Stimulated activated CD8-positive, alpha-beta memory T cell treated with anti-CD3 and anti-CD28 coated beads, Interleukin-12 subunit alpha, Interleukin-12 subunit beta, amount 100 ng/mL, for 1 hour (primary cell): ENCODE measurements around the gene BARHL2.

Experiments used
- DNase-seq: peaks from one replicate; pipeline ENCODE4 v3.0.0-alpha.2; 2020; ENCODE audit warnings: low read depth

The BARHL2 gene

DNA sequence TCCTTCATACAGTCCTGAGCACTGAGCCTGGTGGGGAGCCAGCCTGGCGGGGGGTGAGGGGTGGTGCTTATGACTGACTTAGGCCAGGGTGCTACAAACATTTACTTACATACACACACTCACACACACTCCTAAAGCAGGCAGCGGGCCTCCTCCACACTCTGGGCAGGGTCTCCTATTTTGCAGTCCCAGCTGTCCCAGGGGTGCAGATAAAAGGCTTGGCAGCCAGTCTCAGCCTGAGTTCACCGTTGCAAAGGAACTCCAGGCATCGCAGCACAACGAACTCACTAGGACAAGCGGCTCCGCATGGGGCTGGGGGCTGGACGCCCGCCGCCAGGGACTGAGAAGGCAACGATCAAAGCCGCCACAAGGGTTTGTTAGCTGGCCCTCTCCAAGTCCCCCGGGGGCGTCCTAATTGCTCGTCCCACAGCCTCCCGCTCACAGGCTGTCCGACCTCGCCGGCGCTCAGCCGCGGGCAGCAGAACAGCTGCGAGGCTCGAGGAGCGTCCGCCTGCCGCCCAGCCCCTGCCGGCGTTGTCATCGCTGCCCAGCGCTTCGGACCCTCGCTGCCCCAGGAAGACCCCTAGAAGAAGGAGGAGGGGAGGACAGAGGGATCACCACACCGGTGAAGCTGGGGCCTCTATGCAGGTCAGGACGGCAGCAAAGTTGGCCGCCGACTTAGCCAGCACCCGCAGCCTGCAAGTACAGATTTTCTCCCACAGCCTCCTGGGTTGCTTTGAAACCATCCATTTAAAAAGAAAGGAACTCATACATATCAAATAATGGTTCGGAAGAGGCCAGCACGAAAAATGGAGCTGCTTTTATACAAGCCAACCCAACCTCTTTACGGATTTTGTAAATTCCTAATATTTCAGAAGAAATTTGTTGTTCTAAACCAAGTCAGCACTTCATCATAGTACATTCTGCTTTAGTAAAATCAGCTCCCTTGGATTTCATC, 6.2 kb downstream of the BARHL2 start:
- no peak for DNase-seq

DNA sequence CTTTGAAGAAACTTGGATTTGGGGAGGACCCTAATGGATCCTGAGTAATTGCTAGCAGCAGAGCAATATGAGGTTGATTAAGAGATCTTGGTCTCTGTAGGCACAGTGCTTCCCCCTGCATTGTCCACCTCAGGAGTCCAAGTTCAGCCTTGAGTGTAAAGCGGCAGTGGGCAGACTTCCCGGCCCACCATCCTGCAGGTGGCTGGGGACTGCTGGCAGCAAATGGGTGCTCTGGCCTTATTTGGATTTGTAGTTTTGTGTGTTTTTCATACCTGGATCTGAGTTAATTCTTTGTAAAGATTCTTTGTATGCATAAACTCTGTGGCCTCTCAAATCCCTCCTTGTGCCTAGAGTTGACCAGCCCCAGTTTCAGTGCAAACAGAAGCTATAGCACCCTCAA, 7.6 kb downstream of the BARHL2 start:
- no peak for DNase-seq

DNA sequence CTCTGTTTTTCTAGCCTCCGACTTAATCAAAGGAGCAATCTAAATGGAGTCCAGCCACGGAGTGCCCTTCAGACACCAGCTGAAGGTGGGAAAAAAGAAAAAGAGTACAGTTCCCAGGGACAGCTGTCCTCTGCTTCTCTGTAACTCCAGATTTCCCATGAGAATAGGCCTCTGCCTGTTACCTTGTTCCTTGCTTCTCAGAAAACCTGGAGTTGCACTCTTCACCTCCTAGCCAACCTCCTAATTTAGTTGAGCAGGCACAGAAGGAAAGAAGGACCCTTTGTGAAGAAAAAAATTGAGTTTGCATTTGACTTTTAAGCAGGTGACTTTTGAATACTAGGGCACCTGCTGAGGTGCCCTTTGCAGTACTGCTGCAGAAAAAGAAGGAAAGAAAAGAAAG, 8.3 kb downstream of the BARHL2 start:
- no peak for DNase-seq

DNA sequence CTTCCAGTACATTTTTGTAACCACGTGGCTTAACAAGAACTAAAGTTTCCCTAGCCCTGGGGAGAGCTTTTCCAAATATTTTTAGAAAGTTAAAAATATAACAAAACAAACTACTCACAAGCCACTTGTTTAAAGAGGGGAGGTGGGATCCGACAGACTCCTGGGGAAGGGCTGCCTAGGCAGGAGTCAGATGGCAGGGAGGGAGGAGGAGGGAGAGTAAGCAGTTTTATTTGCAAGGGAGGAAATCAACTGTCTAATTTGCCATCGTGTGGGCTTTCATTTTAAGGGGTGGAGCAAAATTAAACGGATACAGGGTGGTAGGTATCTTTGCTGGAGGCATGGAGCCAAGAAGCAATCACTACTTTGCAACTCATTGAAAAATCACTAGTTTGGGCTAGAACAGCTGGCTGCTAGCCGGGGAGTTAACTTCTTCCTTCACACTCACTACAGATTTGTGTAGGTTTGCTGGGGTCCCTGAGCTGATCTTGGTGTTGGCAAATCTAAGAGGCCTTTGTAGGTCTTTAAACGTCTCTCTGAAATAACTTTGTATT, 8.8 kb downstream of the BARHL2 start:
- no peak for DNase-seq

DNA sequence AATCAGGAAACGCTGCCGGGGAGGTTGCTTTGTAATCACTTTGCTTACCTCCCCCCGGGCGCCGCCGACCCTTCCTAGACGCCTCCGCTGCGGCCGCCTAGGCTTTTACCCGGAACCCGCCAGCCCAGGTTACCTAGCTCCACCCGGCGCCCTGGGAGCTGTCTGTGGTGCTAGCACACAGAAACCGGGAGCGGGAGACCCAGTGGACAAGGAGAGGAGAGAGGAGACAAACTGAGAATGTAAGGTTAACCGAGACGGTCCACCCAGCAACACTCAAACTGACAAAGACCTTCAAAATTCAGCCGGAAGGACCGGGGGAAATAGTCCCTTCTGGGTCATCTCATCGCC, 9.8 kb downstream of the BARHL2 start:
- DNase-seq: no peak

DNA sequence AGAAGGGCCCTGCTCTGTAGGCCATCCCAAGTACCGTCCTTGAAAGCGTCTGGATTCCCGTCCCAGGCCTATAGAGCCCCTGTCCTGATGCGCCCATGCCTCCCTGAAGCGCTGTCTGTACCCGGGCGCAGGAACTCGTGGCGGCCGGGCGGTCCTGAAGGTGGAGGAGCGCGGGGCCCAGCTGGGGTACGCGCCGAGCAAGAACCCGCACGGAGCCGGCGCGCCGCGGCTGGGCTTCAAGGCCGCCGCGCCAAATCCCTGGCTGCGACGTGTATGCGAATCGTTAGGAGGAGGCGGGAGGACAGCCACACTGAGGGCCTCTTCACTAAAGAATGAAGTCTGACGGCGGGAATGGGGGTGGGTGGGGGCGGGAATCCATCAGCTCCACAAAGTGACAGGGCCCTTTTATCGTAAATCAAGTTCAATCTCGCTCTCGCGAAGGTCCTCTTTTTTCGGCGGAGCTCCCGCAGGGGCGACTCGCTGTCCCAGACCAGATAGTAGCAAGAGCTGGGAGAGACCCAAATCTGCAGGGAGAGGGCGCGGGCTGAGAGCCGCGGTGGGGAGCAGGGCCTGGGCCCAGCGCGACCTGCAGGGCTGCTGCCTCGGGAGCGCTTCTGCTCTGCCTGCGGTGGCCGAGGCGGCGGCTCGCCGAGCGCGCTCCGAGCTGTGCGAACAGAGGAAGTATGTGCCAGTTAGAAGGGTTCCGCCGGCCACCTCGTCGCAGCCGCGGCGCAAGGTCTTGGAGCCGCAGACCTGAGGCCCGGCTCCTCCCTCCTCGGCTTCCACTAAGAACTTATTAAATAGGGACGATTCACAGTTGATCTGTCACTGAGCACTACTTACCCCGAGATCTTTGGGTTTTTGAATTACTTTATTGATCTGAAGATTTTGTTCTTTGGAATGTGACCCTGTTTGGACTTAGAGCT, 10.4 kb downstream of the BARHL2 start:
- DNase-seq: no peak

DNA sequence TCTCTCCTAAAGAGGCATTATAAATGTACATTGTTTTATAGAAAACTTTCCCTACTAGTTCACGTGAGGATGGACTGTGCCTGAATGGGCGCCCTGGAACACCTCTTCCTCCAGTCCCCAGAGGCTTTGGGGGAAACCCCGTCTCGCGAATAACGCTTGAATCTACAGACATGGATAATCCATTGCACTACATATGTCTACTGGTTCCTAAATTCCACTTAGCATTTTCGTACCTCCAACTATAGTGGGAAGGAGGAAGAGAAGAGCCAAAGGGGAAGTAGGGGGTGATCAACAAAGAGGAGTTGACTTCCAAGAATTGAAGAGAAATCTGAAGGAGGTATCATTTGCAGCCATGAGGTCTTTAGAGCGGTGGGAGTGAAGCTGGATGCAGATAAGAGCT, 11.1 kb downstream of the BARHL2 start:
- DNase-seq: no peak

DNA sequence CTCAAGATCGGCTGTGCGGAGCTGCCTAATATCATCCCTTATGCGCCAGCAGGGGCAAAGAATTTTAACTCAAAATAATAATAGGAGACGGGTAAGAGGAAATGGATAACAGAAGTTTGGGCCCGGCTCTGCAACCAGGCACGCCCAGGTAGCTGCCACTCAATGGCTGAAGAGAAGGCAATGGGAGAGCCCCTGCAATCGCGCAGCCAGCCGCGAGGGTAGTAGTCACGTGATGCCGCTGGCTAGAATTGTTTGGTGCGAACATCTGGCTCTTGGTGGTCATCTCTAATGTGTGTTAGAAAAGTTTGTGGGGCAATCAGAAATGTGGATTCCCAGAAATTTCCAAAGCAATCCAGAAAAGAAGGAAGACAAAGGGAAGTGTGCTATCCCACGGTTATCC, 12.3 kb downstream of the BARHL2 start:
- DNase-seq: no peak

DNA sequence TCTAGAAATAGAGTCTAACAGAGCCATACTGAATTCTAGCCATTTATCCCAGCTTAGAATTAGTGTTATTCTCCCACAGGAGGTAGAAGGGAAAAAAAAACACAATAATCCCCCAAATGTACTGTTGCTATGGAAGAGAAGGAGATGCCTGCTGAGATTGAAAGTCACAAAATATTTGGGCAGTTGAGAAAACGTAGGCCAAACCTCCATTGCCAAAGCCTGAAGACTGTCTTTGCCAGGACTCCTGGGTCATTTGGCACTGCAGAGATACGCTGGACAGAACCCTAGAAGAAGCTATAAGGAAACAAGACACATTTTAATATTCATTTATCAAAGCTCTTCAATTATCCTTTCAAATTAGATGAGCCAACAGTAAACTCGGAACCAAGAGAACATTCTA, 22.3 kb downstream of the BARHL2 start:
- no peak for DNase-seq

DNA sequence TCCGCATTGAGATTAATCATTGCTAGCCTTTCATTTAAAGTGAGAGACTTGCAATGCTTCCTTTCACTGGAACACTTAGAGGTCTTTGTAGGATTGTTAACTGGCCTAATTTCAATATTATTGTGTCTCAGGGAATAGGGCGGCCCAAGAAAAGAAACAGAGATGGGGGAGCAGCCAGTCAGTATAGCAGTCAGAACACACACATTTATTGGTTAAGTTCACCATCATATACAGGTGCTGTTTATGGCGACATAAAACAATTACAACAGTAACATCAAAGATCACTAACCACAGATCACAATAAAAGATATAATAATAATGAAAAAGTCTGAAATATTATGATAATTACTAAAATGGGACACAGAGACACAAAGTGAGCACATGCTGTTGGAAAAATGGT, 29.4 kb downstream of the BARHL2 start:
- no peak for DNase-seq

DNA sequence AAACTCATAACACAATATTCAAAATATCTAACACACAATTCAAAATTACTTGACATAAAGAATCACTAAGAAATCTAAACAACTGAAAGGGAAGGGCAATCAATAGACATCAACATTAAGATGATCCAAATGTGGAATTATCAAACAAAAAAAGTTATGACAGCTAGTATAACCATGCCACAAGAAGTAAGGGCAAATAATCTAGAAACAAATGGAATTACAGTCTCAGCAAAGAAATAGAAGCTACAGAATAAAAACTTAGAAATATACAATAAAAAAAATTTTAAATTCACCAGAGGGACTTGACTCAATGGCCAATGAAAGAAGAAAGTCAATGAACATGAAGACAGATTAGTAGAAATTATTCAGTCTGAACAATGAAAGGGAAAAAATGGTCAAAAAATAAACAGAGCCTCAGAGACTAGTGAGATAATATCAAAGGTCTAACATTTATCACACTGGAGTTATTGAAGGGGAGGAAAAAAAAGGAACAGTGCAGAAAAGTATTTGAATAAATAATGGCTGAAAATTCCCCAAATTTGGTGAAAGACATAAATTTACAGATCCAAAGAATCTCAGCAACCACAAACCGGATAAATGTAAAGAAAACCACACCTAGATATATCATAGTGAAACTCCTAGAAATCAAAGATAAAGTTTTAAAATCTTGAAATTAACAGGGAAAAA, 41.8 kb downstream of the BARHL2 start:
- DNase-seq: no peak

DNA sequence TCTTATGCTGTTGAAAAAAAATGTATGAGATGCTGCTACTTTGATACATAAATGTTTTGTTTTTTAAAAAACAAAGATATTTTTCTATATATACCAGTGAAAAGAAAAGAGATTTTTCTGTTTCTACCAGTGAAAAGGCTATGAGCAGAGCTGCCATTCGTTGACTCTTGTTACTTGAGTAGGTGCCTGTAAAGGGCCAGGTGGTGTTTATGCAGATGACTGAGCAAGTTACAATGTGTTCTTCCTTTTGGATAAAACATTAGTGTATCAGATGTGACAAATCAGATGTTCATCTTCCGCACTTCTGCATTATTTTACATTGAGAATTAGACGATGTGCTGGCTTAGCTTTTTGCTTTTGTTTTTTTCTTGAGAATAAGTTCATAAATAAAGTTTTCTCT, 45.4 kb downstream of the BARHL2 start:
- no peak for DNase-seq

DNA sequence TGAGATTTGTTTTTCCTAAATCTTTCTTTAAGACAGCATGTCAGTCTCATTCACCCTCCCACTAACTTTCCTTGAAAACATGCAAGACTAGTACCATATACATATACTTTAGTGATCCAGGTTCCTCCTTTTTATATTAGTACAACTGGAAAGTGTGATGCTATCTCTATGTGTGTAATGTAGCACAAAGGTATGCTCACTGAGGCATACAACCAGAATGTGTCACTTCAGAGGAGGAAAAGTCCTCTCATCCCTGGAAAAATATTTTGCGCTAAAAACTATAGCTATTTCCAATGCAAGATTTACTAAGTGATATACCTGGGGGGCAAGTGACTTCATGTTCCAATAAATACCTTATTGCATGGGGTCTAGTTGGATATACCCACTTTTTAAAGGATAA, 45.9 kb downstream of the BARHL2 start:
- DNase-seq: no peak
